Testis (tissue), 2 donors: ENCODE results near the gene RCAN3.

Experiments
- POLR2A ChIP-seq: fragments of 450-650 bp; IDR thresholded peaks from one replicate; pipeline ENCODE4 v1.6.1; 2017; ENCODE audit warnings: antibody characterized with exemption, mild to moderate bottlenecking, moderate library complexity
- TF ChIP-seq, protein P1 (sequence below), 3 experiments: fragments of 450-650 bp in 2 of 3; fragments of 200-600 bp in 1 of 3; sonication (generic) in 1 of 3; IDR thresholded peaks; one replicate each; pipeline ENCODE4 v1.5.1; 2016 to 2019; ENCODE audit warnings: antibody characterized with exemption in 3 of 3, mild to moderate bottlenecking in 2 of 3, moderate library complexity in 1 of 3

DNA sequence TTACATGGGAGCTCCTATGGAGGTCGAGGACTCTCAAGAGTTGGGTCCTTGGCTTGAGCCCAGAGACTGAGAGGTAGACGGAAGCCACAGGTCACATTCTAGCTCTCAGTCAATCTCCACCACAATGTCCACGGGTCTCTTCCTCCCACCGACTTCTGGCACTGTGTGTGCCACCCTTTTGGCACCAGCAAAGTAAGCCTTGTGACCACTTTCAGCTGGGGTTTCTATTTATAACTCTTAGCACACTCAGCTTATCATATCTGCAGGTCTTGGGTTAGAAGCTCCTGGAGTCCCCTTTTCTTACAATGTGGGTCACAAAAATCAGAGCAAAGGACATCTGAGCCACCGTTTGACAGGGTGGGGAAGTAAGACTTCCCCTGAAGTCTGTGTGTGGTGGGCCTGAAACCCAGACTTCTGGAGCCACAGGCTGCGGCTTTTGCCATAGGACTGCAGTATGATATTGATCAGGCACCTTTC is 81.6 kb downstream of the RCAN3 start:
- TF ChIP-seq, protein P1, sequence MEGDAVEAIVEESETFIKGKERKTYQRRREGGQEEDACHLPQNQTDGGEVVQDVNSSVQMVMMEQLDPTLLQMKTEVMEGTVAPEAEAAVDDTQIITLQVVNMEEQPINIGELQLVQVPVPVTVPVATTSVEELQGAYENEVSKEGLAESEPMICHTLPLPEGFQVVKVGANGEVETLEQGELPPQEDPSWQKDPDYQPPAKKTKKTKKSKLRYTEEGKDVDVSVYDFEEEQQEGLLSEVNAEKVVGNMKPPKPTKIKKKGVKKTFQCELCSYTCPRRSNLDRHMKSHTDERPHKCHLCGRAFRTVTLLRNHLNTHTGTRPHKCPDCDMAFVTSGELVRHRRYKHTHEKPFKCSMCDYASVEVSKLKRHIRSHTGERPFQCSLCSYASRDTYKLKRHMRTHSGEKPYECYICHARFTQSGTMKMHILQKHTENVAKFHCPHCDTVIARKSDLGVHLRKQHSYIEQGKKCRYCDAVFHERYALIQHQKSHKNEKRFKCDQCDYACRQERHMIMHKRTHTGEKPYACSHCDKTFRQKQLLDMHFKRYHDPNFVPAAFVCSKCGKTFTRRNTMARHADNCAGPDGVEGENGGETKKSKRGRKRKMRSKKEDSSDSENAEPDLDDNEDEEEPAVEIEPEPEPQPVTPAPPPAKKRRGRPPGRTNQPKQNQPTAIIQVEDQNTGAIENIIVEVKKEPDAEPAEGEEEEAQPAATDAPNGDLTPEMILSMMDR (IDR thresholded peaks at IDR 0.05), result no peak
- no peak for TF ChIP-seq POLR2A
